Adipose tissue (tissue), 3 donors: ENCODE data around the gene EEF2K. TPM values are rescaled to one million over a fixed set of nuclear protein-coding genes. Genes with fewer than 3 reads are reported as not detected.
"Not testable (repeated sequence)": the region's sequence is repeated elsewhere in the genome, so short reads cannot be mapped to it uniquely, and the experiment has no call there.

Experiments
- H3K27ac ChIP-seq: one replicate; pipeline ENCODE4 v1.5.1; 2013; ENCODE audit warnings: low read depth, low read length
- WGBS, 3 donors: extraction: QIAGEN DNeasy Blood & Tissue Kit; methylation state at CpG; one replicate each; pipeline ENCODE4 v1.1.7; 2013; 5-methylcytosine and 5-hydroxymethylcytosine counted together
- polyA plus RNA-seq, 3 donors: library from polyadenylated mRNA; stranded (reverse); fragments of 200-250 nt; gene quantifications; one replicate each; pipeline ENCODE4 v1.2.3, GENCODE V29; 2013
- donor health status: healthy with polysubstance abuse.
- donor health status: Bipolar disorder and iron deficiency.
- donor health status: healthy.

Gene EEF2K
- polyA plus RNA-seq, 3 donors: 7.1 to 14.1 (median 9.0) TPM

DNA sequence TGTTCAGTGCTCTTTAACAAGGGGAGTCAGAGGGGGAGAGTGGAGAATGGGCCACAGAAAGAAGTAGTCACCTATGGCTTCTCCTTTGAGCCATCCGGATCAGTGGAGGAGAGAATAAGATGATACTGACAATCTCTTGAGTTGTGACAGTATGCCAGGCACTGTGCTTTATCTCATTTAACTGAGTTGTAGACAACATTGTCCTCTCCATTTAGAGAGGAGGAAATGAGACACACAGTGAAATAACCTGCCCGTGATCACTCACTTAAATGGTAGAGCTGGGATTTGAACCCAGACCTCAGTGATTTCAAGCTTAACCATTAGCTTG lies 17.8 kb upstream of the EEF2K start:
- 69 to 71% (median 69%) methylated on average over 2 of the region's 2 CpGs for WGBS, 3 donors
- H3K27ac ChIP-seq: no peak overlapping the region

DNA sequence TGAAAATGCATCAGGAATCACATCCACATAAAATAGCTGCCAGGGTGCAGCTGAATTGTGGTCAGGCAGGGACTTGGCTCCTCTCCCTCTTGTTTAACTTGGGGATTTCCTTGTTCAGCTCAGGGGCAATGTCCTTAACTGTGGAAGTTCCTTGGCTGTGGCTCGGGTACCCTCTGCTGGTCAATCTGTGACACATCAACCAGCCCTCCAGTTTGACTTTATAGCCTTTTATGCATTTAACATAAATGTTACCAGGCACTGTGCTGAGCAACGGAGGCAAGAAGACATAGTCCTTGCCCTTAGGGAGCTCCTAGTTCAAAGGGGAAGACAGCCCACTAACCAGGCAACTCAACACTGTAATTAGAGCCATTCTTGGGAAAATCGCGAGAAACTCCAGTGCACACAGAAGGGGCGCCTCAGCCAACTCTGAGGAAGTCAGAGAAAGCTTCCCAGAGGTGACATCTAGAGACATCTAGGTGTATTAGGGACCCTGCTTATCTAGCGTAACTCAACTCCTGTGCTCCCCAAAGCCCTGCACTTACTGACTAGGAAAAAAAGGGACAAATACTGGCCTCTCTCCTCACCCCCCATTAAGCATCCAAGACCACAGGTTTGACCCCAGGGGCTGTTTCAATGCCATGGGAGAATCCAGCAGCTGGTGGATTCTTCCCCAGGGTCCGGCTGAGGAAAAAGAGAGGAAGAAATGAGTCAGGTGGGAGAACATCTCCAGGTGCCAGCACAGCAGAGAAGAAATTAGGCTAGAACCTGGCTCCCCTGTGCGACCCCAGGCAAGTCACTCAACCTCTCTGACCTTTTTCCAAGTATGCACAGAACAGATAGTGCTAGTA lies 17.3 kb upstream of the EEF2K start:
- no peak overlapping the region for H3K27ac ChIP-seq
- WGBS, 3 donors: 21 to 26% (median 24%) methylated on average over 8 of the region's 8 CpGs

GRCh38 chr16:22189473-22190080 lies 16.5 kb upstream of the EEF2K start:
- WGBS, 3 donors: 1% methylated on average over 18 of the region's 18 CpGs
- H3K27ac ChIP-seq: no peak overlapping the region

- WGBS, 3 donors: 0 to 1% (median 0%) methylated on average over 66 to 72 of the region's 72 CpGs
- no peak overlapping the region for H3K27ac ChIP-seq
Observed at GRCh38 chr16:22190081-22190775, 15.8 kb upstream of the EEF2K start.

DNA sequence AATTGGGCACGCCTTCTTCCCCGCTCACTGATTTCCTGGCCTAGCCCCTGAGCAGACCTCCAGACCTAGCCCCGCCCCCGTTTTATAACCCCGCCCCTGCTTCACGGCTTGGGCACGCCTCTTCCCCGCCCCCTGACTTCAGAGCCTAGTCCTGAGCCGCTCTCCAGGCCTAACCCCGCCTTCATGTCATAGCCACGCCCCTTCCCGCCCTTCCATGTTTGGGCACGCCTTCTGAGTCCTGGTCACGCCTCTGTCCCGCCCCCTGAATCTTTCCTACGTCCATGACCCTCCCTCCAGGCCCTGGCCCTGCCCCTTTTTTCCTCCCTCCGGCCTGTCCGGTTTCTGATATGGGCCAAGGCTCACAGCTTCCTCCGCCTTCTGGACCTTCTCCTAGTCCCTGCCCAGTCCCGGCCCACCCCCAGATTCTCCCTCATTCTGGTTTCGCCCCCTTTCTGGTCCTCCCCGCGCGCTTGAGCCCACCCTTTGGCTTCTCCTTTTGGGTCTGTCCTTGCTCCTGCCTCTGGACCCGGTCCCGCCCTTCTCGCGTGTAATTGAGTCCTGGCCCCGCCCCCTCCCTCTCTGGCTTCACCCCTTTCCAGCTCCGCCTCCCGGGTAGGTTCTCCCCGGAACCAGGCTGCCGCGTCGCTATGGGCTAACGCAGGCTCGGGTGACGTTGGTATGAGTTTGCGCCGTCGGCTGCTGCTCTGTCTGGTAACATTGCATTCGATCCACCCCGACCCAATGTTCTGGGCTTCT lies 15.1 kb upstream of the EEF2K start:
- peak overlapping the region; percentile 63 for H3K27ac ChIP-seq
- 0 to 1% (median 1%) methylated on average over 41 to 43 of the region's 43 CpGs for WGBS, 3 donors

- peak overlapping the region; percentile 63 for H3K27ac ChIP-seq
Observed at GRCh38 chr16:22191532-22192260, 14.4 kb upstream of the EEF2K start.

GRCh38 chr16:22192261-22193062 lies 13.6 kb upstream of the EEF2K start:
- H3K27ac ChIP-seq: no peak overlapping the region
- WGBS, 3 donors: 13 to 34% (median 15%) methylated on average over 16 of the region's 16 CpGs

More at GRCh38 chr16:22191532-22192260, 14.4 kb upstream of the EEF2K start:
- whole genome bisulfite sequencing, 3 donors: 6 to 7% (median 7%) methylated on average over 9 of the region's 9 CpGs

DNA sequence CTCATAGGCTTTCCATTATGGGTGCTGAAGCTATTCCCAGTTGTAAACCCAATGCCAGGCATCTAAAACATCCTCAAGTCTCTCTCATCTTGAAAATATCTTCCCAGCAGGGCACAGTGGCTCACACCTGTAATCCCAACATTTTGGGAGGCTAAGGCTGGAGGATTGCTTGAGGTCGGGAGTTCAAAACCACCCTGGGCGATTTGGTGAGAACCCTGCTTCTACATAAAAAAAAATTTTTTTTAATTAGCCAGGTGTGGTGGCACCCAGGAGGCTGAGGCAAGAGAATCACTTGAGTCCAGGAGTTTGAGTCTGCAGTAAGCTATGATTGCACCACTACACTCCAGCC lies 13.0 kb upstream of the EEF2K start:
- no peak overlapping the region for H3K27ac ChIP-seq
- WGBS, 3 donors: 77 to 88% (median 87%) methylated on average over 2 of the region's 2 CpGs

DNA sequence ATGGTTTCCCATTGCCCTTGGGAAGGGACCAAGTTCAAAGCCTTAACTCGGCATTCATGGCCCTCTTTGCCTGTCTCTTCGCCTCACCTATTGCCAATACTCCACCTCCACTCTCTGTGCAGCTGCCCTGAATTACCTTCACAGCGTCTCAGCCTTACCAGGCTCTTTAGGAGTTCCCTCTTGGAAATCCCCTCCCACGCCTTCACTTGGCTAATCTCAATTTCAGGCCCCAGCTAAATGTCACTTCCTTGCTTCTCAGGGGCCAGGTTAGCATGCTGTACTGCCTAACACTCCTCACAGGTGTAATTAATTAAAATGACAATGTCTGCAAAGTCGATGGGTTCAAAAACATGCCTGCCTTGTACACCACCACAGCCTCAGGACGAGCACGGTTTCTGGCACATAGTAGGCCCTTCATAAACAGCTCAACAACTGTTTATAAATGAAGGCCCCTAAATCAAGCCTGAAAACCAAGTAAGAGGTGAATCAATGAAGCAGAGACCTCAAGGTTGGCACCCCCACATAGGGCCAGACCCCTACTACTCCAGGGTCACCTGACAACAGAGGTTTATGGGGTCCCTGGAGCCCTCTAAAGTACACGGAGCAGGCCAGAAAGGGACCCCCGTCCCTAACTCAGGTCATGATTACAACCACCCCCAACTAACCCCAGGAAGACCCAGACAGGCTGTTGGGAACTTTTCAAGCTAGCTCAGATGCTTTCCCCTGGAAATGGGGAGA lies 11.2 kb upstream of the EEF2K start:
- 74 to 80% (median 78%) methylated on average over 9 of the region's 9 CpGs for WGBS, 3 donors
- H3K27ac ChIP-seq: no peak overlapping the region

- no peak overlapping the region for H3K27ac ChIP-seq
Observed at GRCh38 chr16:22195445-22195694, 10.7 kb upstream of the EEF2K start.

GRCh38 chr16:22195695-22196558 lies 10.2 kb upstream of the EEF2K start:
- peak overlapping the region; percentile 32 for H3K27ac ChIP-seq
- 2 to 3% (median 2%) methylated on average over 39 of the region's 39 CpGs for WGBS, 3 donors

DNA sequence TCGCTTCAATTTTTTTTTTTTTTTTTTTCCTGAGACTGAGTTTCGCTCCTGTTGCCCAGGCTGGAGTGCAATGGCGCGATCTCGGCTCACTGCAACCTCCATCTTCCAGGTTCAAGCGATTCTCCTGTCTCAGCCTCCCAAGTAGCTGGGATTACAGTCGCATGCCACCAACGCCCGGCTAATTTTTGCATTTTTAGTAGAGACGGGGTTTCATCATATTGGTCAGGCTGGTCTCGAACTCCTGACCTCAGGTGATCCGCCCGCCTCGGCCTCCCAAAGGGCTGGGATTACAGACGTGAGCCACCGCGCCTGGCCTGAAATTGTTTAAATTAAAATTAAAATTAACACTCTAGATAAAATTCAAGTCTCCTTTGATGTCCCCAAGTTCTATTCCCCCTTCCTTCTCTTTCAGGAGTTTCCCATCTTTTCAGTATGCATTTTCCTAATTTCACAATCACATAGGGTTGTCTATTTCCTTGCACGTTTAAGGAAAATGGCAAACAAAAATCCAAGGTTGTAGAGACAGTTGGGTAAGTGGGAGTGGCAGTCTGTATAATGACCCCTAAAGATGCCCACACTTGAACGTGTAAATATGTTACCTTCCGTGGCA lies 9.4 kb upstream of the EEF2K start:
- not testable (repeated sequence) for H3K27ac ChIP-seq
- 35 to 40% (median 39%) methylated on average over 20 of the region's 20 CpGs for WGBS, 3 donors

DNA sequence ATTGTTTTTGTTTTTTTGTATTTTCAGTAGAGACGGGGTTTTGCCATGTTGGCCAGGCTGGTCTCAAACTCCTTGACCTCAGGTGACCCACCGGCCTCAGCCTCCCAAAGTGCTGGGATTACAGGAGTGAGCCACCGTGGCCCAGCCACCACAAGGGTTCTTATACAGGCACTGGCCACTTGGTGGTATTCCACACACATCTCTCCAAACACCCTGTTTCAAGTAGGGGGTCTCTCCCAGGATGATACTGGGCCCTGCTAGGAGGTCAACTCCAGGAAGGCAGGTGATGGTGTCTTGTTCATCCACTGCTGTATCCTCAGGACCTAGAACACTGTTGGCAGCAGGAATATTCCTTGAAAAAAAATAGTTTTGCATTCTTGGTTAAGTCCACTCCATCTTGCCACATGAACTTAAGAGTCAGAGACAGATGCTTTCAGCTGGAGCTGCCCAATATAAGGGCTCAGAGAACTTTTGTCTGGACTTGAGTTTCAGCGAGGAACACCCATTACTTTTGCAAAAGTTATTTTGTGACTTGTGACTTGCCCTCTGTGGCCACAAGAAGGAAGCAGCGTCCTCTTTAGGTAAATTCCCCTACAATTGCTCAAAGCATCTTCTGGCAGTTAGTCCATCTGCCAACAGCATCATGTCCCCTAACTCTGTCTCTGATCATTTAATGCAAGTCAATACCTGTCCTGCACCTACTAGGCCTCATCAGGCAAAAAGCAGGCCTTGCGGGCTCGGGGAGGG lies 7.4 kb upstream of the EEF2K start:
- 75 to 83% (median 78%) methylated on average over 7 of the region's 7 CpGs for whole genome bisulfite sequencing, 3 donors

GRCh38 chr16:22202261-22202637 lies 3.8 kb upstream of the EEF2K start:
- WGBS, 3 donors: 90 to 94% (median 92%) methylated on average over 6 of the region's 6 CpGs
- no peak overlapping the region for H3K27ac ChIP-seq

More for the DNA sequence above, 7.4 kb upstream of the EEF2K start:
- no peak overlapping the region for H3K27ac ChIP-seq

DNA sequence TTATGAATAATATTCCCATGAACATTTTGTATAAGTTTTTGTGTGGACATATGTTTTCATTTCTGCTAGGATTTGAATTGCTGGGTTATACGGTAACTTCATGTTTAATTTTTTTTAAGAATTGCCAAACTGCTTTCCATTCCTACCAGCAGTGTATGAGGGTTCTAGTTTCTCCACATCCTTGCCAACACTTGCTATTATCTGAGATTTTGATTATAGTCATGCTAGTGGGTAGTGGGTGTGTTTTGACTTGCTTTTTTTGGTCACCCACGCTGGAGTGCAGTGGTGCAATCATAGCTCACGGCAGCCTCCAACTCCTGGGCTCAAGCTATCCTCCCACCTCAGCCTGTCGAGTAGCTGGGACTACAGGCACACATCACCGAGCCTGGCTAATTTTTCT lies 3.0 kb upstream of the EEF2K start:
- H3K27ac ChIP-seq: no peak overlapping the region
- 86 to 90% (median 90%) methylated on average over 5 of the region's 5 CpGs for WGBS, 3 donors
